CD4-positive, alpha-beta memory T cell (primary cell): ENCODE data around the gene PLXNA2. TPM values are rescaled to one million over a fixed set of nuclear protein-coding genes. Genes with fewer than 3 reads are reported as not detected.

ENCODE experiments used
- CTCF ChIA-PET: fragments of 350-600 bp; sonication (Branson Sonifier 250); formaldehyde crosslinking; loops from one replicate; lab custom pipeline; 2021; ENCODE audit warnings: inconsistent platforms; ENCODE audit not compliant: partially characterized antibody; lab: Charles Lee
- POLR2A ChIA-PET: fragments of 350-600 bp; sonication (Branson Sonifier 250); formaldehyde crosslinking; loops from one replicate; lab custom pipeline; 2021; ENCODE audit not compliant: partially characterized antibody; lab: Charles Lee
- DNase-seq, 5 donors: peaks; one replicate each; pipeline versions ENCODE4 v3.0.0 to v3.0.0-alpha.2; 2020 to 2022; ENCODE audit warnings: mixed read lengths in 1 of 5
- H3K27ac ChIP-seq: one replicate; pipeline ENCODE4 v1.7.0; 2013; ENCODE audit warnings: low read depth, low read length
- H3K27me3 ChIP-seq: 2 replicates; pipeline ENCODE4 v1.7.0; 2013; ENCODE audit warnings: mild to moderate bottlenecking, low read length, moderate library complexity; ENCODE audit not compliant: insufficient read depth
- H3K36me3 ChIP-seq: 2 replicates; pipeline ENCODE4 v1.7.0; 2013; ENCODE audit warnings: mild to moderate bottlenecking, low read length, moderate library complexity; ENCODE audit not compliant: insufficient read depth
- H3K4me1 ChIP-seq: 2 replicates; pipeline ENCODE4 v1.7.0; 2013; ENCODE audit warnings: mild to moderate bottlenecking, low read length, moderate library complexity; ENCODE audit not compliant: insufficient read depth
- H3K4me3 ChIP-seq, 2 donors: one replicate each; pipeline ENCODE4 v1.7.0; 2013; ENCODE audit warnings: low read length in 2 of 2, mild to moderate bottlenecking in 1 of 2
- H3K9me3 ChIP-seq, 2 donors: one replicate each; pipeline ENCODE4 v1.7.0; 2013; ENCODE audit warnings: low read length in 2 of 2, control low read depth in 1 of 2; ENCODE audit not compliant: control insufficient read depth in 1 of 2
- H3K27ac Mint-ChIP-seq, 7 donors: one replicate each; pipeline ENCODE4 v1.8.0; 2020 to 2021; ENCODE audit warnings: mixed read lengths in 7 of 7, mild to moderate bottlenecking in 6 of 7, inconsistent platforms in 3 of 7, moderate library complexity in 3 of 7
- H3K27me3 Mint-ChIP-seq, 2 donors: one replicate each; pipeline ENCODE4 v1.8.0; 2020 to 2021; ENCODE audit warnings: mixed read lengths in 2 of 2
- H3K36me3 Mint-ChIP-seq, 2 donors: one replicate each; pipeline ENCODE4 v1.8.0; 2020 to 2021; ENCODE audit warnings: mixed read lengths in 2 of 2, inconsistent platforms in 1 of 2, mild to moderate bottlenecking in 1 of 2
- H3K4me1 Mint-ChIP-seq, 4 donors: one replicate each; pipeline ENCODE4 v1.8.0; 2020 to 2021; ENCODE audit warnings: mixed read lengths in 4 of 4, mild to moderate bottlenecking in 1 of 4
- H3K4me3 Mint-ChIP-seq, 8 donors: one replicate each; pipeline ENCODE4 v1.8.0; 2020 to 2021; ENCODE audit warnings: mixed read lengths in 8 of 8, mild to moderate bottlenecking in 7 of 8, moderate library complexity in 6 of 8, inconsistent platforms in 3 of 8
- H3K9me3 Mint-ChIP-seq, 8 donors: one replicate each; pipeline ENCODE4 v1.8.0; 2020 to 2021; ENCODE audit warnings: mixed read lengths in 8 of 8, mild to moderate bottlenecking in 5 of 8, inconsistent platforms in 3 of 8, moderate library complexity in 1 of 8
- intact Hi-C: fragments of 100-400 bp; cut with micrococcal nuclease; formaldehyde crosslinking; loops from one replicate; pipeline ENCODE4 v1.15.1; 2023
- polyA plus RNA-seq, 2 donors: library from polyadenylated mRNA; unstranded; fragments of 300-500 nt; fragmentation: Illumina TruSeq; gene quantifications; one replicate each; pipeline ENCODE4 v1.2.3, GENCODE V29; 2021
- total RNA-seq, 2 experiments: library from RNA; stranded (reverse); gene quantifications; one replicate each; pipeline ENCODE4 v1.2.3, GENCODE V29; 2021

Gene PLXNA2
- total and polyA plus RNA-seq, 4 experiments from 2014 or later = 0.10 to 4.0 (median 1.8) TPM

GRCh38 chr1:208108213-208108608 lies 136.0 kb downstream of the PLXNA2 start:
- H3K4me3 ChIP-seq = no peak overlapping the region
- H3K4me1 ChIP-seq = no peaks in the 10 kb centered on the region
- no peak for DNase-seq
- H3K9me3 Mint-ChIP-seq = no peaks in the 10 kb centered on the region
- no peak overlapping the region for H3K27ac ChIP-seq
- H3K36me3 Mint-ChIP-seq = no peaks in the 10 kb centered on the region
- no peaks in the 10 kb centered on the region for H3K36me3 ChIP-seq
- no peak overlapping the region for H3K27ac Mint-ChIP-seq
- intact Hi-C loops = no loop called here
- no peaks in the 10 kb centered on the region for H3K27me3 ChIP-seq
- H3K27me3 Mint-ChIP-seq = peaks cover 1 to 12% of the 10 kb centered on the region in 2 donors
- no peaks in the 10 kb centered on the region for H3K9me3 ChIP-seq
- no peak overlapping the region for H3K4me3 Mint-ChIP-seq
- CTCF ChIA-PET = no interaction called here
- POLR2A ChIA-PET = no interaction called here
- H3K4me1 Mint-ChIP-seq = no peaks in the 10 kb centered on the region

- Mint-ChIP-seq H3K4me1 (no peaks in the 10 kb centered on the region), H3K4me3 (no peak overlapping the region), H3K27ac (no peak overlapping the region), H3K27me3 (peaks cover under 1 to 15% of the 10 kb centered on the region in 2 donors), H3K9me3 (no peaks in the 10 kb centered on the region), H3K36me3 (no peaks in the 10 kb centered on the region)
- CTCF ChIA-PET = no interaction called here
- H3K4me3 ChIP-seq = no peak overlapping the region
- intact Hi-C loops = no loop called here
- POLR2A ChIA-PET = no interaction called here
- no peak for DNase-seq
- no peaks in the 10 kb centered on the region for H3K9me3 ChIP-seq
- H3K27ac ChIP-seq = no peak overlapping the region
- H3K4me1 ChIP-seq = no peaks in the 10 kb centered on the region
- no peaks in the 10 kb centered on the region for H3K36me3 ChIP-seq
- no peaks in the 10 kb centered on the region for H3K27me3 ChIP-seq
These were observed 136.6 kb downstream of the PLXNA2 start for GRCh38 chr1:208107425-208108212.

DNA sequence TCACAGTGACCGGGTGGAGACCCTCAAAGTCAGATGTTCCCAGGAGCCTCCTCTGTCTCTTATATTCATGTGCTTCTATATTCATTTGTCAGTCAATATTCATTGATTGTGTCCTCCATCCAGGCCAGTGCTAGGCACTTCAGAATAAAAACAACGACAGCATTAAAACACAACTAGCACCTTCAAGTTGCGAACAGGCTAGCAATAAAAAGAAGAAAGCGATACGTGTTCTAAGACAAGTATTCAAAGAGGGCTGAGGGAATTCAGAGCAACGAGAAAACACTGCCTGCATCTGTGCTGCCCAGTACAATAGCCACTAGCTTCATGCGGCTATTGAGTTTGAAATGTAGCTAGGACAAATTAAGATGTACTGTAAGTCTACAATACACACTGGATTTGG lies 138.0 kb downstream of the PLXNA2 start:
- peaks cover 2 to 10% of the 10 kb centered on the region in 2 donors for H3K27me3 Mint-ChIP-seq

GRCh38 chr1:208105756-208106155 lies 138.4 kb downstream of the PLXNA2 start:
- Mint-ChIP-seq H3K4me3 (no peak overlapping the region), H3K9me3 (no peaks in the 10 kb centered on the region), H3K27ac (no peak overlapping the region), H3K27me3 (peaks cover 2 to 10% of the 10 kb centered on the region in 2 donors), H3K36me3 (no peaks in the 10 kb centered on the region), H3K4me1 (no peaks in the 10 kb centered on the region)
- DNase-seq = no peak
- Histone ChIP-seq H3K4me3 (no peak overlapping the region), H3K36me3 (no peaks in the 10 kb centered on the region), H3K9me3 (no peaks in the 10 kb centered on the region), H3K4me1 (no peaks in the 10 kb centered on the region), H3K27me3 (no peaks in the 10 kb centered on the region), H3K27ac (no peak overlapping the region)
- CTCF ChIA-PET = no interaction called here
- POLR2A ChIA-PET = no interaction called here
- intact Hi-C loops = no loop called here

More for the DNA sequence above, 138.0 kb downstream of the PLXNA2 start:
- no peaks in the 10 kb centered on the region for H3K9me3 ChIP-seq
- Mint-ChIP-seq H3K36me3 (no peaks in the 10 kb centered on the region), H3K4me1 (no peaks in the 10 kb centered on the region), H3K27ac (peak overlapping the region in 1 of 7 donors; percentile 72), H3K9me3 (no peaks in the 10 kb centered on the region), H3K4me3 (no peak overlapping the region)
- H3K27me3 ChIP-seq = no peaks in the 10 kb centered on the region
- H3K36me3 ChIP-seq = no peaks in the 10 kb centered on the region
- H3K4me3 ChIP-seq = no peak overlapping the region
- POLR2A ChIA-PET = no interaction called here
- H3K4me1 ChIP-seq = no peaks in the 10 kb centered on the region
- CTCF ChIA-PET = no interaction called here
- DNase-seq = no peak
- no peak overlapping the region for H3K27ac ChIP-seq
- intact Hi-C loops = no loop called here

DNA sequence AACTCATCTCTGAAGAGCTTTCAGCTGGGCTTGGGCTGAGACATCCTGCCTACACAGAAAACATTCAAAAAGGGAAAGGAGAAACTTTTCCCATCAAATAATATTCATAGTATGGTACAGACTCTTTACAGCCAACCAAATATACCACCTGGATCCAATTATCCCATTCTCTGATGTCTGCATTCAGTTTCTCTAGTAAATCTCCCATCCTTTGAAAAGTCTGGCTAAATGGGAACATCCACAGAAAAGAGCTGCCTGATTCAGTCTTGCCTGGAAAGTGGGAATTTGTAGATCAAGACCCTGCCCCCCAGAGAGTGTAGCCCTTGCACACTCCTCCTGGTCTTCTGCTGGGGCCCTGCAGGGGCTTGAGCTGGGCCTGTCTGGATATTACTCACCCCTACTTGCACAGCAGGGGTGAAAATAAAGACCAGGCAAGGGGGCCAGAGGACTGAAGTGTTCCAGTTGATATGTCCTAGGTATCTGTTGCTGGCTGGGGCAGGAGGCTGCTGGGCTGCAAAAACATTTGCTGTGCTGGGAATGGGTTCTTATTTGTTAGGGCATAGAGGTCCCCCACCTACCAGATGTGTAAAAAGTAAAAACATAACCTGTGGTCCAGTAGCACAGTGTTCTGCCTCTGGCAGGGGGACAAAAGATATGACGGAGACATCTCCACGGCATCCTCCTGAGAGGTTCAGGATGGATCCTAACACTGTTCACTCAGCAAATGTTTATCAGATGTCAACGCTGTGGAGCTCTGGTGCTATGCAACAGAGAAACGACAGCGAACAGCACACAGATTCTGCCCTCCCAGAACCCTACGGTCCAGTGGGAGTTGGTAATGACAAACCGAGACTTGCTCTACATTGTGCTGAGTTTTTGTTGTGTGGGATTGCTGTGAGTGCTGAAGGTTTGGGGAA lies 140.3 kb downstream of the PLXNA2 start:
- H3K36me3 Mint-ChIP-seq = no peaks in the 10 kb centered on the region
- no peaks in the 10 kb centered on the region for H3K4me1 Mint-ChIP-seq
- H3K36me3 ChIP-seq = no peaks in the 10 kb centered on the region
- ChIA-PET POLR2A (no interaction called here), CTCF (interaction anchor here (1.4 kb wide), 1 partner anchor 14 kb away, joined by 3 read pairs; no protein-coding TSS in a partner anchor)
- no peaks in the 10 kb centered on the region for H3K9me3 ChIP-seq
- H3K9me3 Mint-ChIP-seq = no peaks in the 10 kb centered on the region
- H3K4me3 ChIP-seq = no peak overlapping the region
- no peak for DNase-seq
- intact Hi-C loops = no loop called here
- H3K27ac ChIP-seq = no peak overlapping the region
- no peak overlapping the region for H3K4me3 Mint-ChIP-seq
- peaks cover 2 to 10% of the 10 kb centered on the region in 2 donors for H3K27me3 Mint-ChIP-seq
- no peaks in the 10 kb centered on the region for H3K4me1 ChIP-seq
- H3K27me3 ChIP-seq = no peaks in the 10 kb centered on the region
- H3K27ac Mint-ChIP-seq = no peak overlapping the region

DNA sequence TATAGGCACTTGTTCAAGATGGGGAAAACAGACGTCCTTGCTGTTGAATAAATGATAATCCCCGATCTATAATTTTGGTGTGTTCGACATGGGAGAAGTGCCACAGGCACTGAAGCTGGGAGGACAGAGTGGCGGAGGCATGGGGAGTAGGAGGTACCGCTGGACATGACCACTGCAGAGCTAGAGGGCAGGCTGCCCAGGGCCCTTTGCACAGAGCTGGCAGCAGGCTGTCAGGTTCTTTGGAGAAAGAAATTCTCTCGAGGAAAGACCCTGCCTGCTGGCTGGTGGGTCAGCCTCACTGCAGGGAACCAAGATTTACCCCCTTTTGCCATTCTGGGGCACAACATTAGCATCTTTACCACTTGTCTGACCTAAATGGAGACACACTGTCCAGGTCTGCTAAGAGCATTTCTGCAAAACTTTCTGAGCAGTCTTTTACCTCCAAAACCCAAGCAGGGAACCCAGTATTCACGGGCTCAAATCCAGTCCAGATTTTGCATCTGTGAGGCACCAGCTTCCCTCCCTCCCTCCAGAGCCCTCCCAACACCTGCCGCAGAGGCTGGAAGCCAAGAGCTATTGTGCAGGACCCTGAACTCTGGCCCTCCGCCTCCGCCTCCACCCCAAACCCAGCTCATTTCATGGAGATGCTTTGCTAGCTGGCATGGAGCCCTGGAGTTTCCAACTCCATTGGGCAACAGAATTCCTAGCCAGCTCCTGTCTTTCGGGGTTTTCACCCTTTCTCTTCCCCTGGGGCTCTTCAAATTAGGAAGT lies 142.3 kb downstream of the PLXNA2 start:
- DNase-seq = no peak
- no peaks in the 10 kb centered on the region for H3K36me3 ChIP-seq
- H3K9me3 Mint-ChIP-seq = no peaks in the 10 kb centered on the region
- no peaks in the 10 kb centered on the region for H3K9me3 ChIP-seq
- CTCF ChIA-PET = interaction anchor here (1.6 kb wide), 1 partner anchor 31 kb away, joined by 3 read pairs; no protein-coding TSS in a partner anchor
- intact Hi-C loops = no loop called here
- no peaks in the 10 kb centered on the region for H3K4me1 ChIP-seq
- no peak overlapping the region for H3K27ac ChIP-seq
- H3K4me3 ChIP-seq = no peak overlapping the region
- no peaks in the 10 kb centered on the region for H3K36me3 Mint-ChIP-seq
- no peak overlapping the region for H3K27ac Mint-ChIP-seq
- POLR2A ChIA-PET = no interaction called here
- peak overlapping the region in 1 of 8 donors; percentile 49 for H3K4me3 Mint-ChIP-seq
- H3K27me3 Mint-ChIP-seq = peaks cover 2 to 10% of the 10 kb centered on the region in 2 donors
- no peaks in the 10 kb centered on the region for H3K4me1 Mint-ChIP-seq
- H3K27me3 ChIP-seq = no peaks in the 10 kb centered on the region

GRCh38 chr1:208100906-208101305 lies 143.3 kb downstream of the PLXNA2 start:
- H3K27me3 ChIP-seq = no peaks in the 10 kb centered on the region
- H3K27me3 Mint-ChIP-seq = peaks cover 2 to 10% of the 10 kb centered on the region in 2 donors
- no peaks in the 10 kb centered on the region for H3K36me3 ChIP-seq
- no peaks in the 10 kb centered on the region for H3K9me3 ChIP-seq
- CTCF ChIA-PET = no interaction called here
- DNase-seq = no peak
- H3K4me1 Mint-ChIP-seq = no peaks in the 10 kb centered on the region
- POLR2A ChIA-PET = no interaction called here
- no peak overlapping the region for H3K4me3 Mint-ChIP-seq
- H3K36me3 Mint-ChIP-seq = no peaks in the 10 kb centered on the region
- no peaks in the 10 kb centered on the region for H3K9me3 Mint-ChIP-seq
- no peak overlapping the region for H3K27ac Mint-ChIP-seq
- no peak overlapping the region for H3K4me3 ChIP-seq
- H3K27ac ChIP-seq = no peak overlapping the region
- intact Hi-C loops = no loop called here
- H3K4me1 ChIP-seq = no peaks in the 10 kb centered on the region
